Subcutaneous adipose tissue (tissue), 4 donors: ENCODE measurements around the gene SYNDIG1. TPM values are rescaled to one million over a fixed set of nuclear protein-coding genes. Genes with fewer than 3 reads are reported as not detected.

Experiments used
- total RNA-seq, 4 donors: library from RNA; depleted of rRNA; stranded (reverse); fragments of >200 nt; gene quantifications; one replicate each; pipeline ENCODE4 v1.1.0, GENCODE V29; 2016
- TF ChIP-seq, protein P1 (sequence below): fragments of 450-650 bp; IDR thresholded peaks from one replicate; pipeline ENCODE4 v1.5.1; 2016; ENCODE audit warnings: low read depth, mild to moderate bottlenecking, control low read depth, antibody characterized with exemption, moderate library complexity

Gene SYNDIG1
- total RNA-seq, 4 donors from 2014 or later, result 0.17 to 1.5 TPM; not detected in 2

GRCh38 chr20:24439737-24440387 is 29.6 kb upstream of the SYNDIG1 start:
- TF ChIP-seq, protein P1, sequence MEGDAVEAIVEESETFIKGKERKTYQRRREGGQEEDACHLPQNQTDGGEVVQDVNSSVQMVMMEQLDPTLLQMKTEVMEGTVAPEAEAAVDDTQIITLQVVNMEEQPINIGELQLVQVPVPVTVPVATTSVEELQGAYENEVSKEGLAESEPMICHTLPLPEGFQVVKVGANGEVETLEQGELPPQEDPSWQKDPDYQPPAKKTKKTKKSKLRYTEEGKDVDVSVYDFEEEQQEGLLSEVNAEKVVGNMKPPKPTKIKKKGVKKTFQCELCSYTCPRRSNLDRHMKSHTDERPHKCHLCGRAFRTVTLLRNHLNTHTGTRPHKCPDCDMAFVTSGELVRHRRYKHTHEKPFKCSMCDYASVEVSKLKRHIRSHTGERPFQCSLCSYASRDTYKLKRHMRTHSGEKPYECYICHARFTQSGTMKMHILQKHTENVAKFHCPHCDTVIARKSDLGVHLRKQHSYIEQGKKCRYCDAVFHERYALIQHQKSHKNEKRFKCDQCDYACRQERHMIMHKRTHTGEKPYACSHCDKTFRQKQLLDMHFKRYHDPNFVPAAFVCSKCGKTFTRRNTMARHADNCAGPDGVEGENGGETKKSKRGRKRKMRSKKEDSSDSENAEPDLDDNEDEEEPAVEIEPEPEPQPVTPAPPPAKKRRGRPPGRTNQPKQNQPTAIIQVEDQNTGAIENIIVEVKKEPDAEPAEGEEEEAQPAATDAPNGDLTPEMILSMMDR, result no peak

- TF ChIP-seq, protein P1, result no peak
These were observed 27.8 kb upstream of the SYNDIG1 start for GRCh38 chr20:24441661-24442060.

GRCh38 chr20:24442909-24443308 is 26.5 kb upstream of the SYNDIG1 start:
- TF ChIP-seq, protein P1, result no peak

DNA sequence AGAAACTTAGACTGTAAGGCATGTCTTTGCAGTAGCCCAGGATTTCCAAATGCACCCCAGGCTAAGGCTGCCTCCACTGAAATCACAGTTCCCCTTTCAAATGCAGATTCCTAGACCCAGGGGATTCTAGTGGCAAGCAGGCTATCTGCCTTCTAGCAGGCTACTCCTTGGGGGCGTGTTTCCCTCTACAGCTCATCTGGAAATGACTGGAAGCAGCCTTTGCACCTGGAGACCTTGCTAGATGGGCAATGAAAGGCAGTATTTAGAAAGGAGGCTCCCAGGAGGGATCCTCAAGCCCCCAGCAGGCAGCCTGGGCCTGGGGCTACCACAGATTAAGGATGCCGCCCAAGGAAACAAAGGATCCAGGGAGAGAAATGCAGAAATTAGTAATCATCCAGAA is 26.0 kb upstream of the SYNDIG1 start:
- TF ChIP-seq, protein P1, result no peak

GRCh38 chr20:24444526-24445190 is 24.8 kb upstream of the SYNDIG1 start:
- TF ChIP-seq, protein P1, result no peak

DNA sequence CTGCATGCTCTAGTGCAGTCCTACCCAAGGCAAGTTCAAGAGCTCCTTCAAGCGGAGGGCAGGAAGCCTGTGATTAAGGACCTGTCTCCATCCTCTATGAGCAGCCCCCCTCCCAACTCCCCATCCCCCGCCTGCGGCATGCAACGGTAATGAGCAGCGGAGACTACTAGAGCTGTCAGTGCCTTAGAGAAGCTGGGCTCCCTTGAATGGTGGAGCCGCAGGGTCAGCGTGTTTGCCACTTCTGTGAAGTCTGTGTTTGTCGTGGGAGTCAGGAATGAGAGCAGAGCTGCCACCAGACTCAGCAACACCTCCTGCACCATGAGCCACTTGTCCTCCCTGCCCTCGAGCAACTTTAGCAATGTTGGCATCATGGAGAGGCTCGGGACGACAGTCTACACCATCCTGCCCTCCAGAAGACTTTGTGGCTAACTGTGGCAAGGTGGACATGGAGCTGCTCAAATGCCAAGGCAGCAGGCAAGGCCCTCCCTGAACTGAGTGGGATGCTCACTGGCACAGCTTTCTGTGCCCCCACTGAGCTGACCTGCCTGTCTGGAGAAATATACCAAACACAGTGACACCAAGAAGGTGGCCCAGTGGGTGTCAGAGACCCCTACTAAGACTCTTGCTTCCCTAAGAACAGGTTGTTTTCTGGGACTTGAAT is 23.8 kb upstream of the SYNDIG1 start:
- TF ChIP-seq, protein P1, result no peak

DNA sequence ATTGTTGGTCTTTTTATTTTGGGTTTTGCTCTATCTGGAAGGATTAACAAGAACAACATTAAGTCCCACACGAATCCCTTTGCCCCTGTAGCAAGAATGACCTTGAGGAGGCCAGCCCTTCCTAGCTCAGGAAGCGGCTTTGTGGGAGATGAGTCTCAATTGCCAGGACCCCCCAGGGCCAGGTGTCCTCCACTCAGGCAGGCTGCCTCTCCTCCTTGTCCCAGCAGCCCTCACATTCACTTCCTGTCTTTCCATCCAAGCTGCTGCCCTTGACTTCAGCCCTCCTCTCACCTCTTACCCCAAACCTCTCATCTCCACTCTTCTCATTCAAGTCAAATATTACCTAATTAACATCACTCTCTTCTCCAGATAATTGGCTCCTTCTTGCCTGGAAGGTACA is 22.6 kb upstream of the SYNDIG1 start:
- TF ChIP-seq, protein P1, result no peak
